HG03571 (cell line): Measurements from ENCODE around the gene RGS14.
"Not testable (repeated sequence)": the region's sequence is repeated elsewhere in the genome, so short reads cannot be mapped to it uniquely, and the experiment has no call there.

Source experiments
- ATAC-seq: cut with Tn5 transposase; IDR thresholded peaks from one replicate; pipeline ENCODE4 v1.9.1; 2021; ENCODE audit not compliant: unreplicated experiment

RGS14 gene

GRCh38 chr5:177346820-177347219, 10.9 kb upstream of the RGS14 start:
- ATAC-seq, result no peak

GRCh38 chr5:177347699-177348098, 10.0 kb upstream of the RGS14 start:
- no peak for ATAC-seq

DNA sequence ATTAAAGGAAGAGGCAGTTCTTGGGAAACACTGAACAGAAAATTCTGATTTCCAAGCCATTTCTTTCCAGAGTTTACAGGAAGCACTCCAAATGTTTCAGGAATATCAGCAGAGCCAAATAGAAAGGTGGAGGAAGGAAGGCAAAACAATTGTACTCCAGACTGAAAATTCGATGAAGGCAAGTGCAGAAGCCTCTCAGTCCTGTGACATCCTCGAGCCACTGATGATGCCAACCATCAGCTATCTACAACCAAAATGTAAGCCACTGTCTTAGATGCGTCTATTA, 8.4 kb upstream of the RGS14 start:
- no peak for ATAC-seq

DNA sequence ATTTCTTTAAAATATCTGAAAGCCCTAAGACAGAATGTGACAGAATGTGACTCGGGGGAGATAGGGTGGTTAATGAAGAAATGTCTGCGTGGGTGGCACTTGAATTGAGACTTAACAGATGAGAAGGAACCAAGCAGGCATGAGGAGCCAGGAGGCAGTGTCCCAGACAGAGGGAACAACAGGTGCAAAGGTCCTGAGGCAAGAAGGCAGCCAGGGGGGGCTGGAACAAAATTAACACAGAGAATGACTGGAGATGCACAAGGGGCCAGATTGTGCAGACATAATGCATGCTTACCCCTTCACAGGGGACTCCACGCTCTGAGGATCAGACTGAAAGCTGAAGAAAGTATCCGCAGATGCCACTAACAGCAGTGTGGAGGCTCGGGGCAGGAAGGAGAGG, 8.0 kb upstream of the RGS14 start:
- ATAC-seq, result no peak

DNA sequence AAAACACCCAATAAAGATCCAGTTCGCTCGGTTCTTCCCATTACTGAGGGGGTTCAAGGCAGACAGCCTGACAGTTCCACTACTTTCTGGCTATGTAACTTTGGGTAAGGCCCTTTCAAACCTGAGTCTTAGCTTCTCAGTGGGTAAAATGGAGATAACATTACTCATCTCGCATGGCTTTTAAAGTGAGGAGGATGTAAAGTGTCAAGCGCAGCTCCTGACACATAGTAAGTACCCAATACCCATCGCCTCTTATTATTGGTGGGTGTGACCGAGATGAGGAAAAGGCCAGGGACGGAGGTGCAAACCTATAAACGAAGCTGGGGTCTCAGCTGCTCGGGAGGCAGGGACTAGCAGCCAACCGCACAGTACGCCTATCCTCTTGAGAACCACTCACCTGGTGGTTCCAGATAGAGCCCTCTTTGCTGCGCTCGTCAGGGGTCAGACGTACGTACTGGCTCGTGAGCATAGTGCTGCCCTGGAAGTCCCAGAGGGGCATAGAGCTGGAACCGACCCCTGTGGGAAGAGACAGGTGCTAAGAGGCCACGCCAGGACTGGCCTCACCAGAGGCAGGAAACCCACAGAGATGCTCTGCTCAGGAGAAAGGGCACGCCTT, 6.8 kb upstream of the RGS14 start:
- ATAC-seq, result no peak

DNA sequence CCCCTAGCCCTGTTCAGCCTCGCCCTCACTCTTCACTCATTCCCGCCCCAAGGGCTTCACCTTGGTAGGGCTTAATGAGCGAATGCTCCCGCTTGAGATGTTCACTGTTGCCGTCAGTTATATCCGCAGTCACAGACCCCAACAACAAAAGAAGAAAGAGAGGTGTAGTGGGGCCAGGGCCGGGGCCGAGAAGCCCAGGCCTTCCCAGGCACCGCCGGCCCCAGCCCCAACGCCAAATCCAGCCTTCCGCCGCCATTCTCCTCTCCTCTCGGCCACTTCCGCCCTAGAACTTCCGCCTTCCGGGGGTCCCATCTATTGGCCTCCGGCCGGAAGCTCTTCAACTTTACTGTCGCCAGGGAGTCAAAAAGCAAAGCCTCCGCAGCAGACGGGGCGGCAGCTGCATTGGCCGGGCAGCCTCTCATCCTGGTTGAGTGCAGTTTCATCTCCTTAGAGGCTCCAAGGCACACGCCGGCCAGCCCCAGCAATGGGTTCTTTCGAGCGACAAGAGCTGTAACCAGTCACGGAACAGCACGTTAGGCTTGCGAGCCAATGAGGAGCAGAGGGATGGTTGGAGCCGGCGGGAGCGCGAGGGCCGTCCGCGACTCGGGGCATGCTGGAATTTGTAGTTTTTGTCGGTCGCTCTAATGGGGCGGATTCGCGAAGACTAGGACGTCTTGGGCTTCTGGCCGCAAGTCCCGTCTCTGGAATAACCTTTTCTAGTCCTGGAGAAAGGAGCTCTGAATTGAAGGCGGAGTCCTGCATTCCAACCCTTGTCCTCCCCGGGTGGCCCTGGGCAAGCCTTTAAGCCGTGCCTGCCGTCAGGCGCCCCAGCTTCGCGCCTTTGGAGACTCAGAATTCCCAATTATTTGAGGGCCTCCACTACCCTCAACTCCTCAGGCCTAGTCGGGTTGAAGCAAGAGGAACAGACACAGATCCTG, 6.1 kb upstream of the RGS14 start, which contains the start of gene LMAN2:
LMAN2 (minus strand) TSS at position 277 of the 938 bp plus-strand sequence; CDS start at position 256, 21 bp downstream.
- peak; percentile 94 for ATAC-seq

- no peak for ATAC-seq
These were observed 4.6 kb upstream of the RGS14 start for GRCh38 chr5:177353093-177353492.

- ATAC-seq, result no peak
These were observed 3.5 kb upstream of the RGS14 start for GRCh38 chr5:177354256-177354655.

GRCh38 chr5:177354711-177355110, 3.0 kb upstream of the RGS14 start:
- ATAC-seq, result no peak

DNA sequence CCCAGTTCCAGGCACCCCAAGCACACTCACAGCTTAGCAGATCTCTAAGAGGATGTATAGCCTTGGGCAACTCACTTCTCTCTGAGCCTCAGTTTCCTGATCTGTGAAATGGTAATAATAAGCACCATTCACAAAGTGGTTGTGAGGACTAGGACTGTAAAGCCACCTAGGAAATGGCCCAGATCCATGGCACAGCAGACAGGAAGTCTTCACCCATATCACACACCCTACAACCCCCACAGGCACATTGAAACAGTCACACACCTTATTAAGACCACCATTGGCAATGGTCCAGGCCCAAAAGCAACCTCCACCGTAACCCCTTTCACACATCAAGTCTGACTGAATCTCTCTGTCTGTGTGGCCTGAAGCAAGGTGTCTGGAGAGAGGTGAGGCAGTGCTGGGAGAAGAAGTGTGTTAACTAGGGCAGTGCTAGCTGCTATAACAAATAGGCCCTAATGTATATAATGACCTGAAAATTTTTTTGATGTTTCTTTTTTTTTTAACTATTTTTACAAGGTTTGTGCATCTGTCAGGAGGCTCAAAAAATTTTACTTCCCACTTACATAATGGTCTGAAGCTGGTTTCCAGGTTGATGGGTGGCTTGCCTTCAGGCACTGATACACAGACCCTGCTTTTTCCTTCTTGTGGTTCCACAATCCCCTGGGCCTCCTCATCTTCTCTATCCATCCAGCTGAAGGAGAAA, 2.4 kb upstream of the RGS14 start:
- no peak for ATAC-seq

GRCh38 chr5:177355868-177356168, 1.9 kb upstream of the RGS14 start:
- ATAC-seq, result no peak

- ATAC-seq, result no peak
These were observed 978 bp upstream of the RGS14 start for GRCh38 chr5:177356746-177357145.

DNA sequence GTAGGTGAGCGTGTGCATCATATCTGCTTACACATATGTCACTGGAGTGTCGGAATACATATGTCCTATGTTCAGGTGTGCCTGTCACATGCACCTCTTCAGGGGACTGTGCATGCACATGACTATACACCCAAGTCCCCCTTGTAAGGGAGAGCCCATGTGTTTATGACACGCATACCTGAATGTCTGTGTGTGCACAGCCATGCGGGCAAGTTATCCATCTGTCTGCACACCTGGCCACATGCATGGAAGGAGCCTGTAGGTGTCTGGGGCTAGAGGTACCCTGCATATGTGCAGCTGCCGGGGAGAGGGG, 622 bp upstream of the RGS14 start:
- ATAC-seq, result no peak

GRCh38 chr5:177358370-177358819, 671 bp downstream of the RGS14 start:
- no peak for ATAC-seq

- no peak for ATAC-seq
These were observed 1.7 kb downstream of the RGS14 start for GRCh38 chr5:177359451-177359851.

DNA sequence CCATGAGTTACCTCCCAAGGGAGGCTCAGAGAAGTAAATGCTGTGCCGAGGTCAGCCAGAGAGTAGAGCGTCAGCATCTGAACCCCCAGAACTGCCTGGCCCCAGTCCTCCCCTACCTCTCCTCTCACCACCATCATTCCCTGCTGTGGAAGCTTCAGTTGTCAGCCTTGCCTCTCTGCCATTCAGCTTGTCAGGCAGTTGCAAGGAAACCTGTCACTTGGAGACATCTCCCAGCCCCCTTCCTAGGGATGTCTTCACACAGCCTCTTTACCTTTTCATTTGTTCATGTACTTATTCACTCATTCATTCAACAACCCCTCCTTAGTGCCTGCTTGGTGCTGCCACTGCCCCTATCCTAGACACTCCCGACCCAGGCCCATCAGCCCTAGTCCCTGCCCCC, 2.1 kb downstream of the RGS14 start:
- ATAC-seq, result no peak

DNA sequence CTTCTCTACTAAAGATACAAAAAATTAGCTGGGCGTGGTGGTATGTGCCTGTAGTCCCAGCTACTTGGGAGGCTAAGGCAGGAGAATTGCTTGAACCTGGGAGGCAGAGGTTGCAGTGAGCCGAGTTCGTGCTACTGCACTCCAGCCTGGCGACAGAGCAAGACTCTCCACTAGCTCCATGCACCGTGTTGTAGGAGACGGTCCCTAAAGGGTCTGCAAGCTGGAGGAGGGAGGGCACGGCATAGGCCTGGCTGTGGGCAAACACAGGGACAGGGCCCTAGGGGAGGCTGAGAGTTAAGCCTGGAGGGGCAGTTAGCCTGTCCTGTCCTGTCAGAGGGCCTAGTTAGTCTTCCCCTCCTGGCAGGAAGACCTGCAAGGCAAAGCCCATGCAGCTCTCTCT, 3.0 kb downstream of the RGS14 start:
- ATAC-seq, result not testable (repeated sequence)

DNA sequence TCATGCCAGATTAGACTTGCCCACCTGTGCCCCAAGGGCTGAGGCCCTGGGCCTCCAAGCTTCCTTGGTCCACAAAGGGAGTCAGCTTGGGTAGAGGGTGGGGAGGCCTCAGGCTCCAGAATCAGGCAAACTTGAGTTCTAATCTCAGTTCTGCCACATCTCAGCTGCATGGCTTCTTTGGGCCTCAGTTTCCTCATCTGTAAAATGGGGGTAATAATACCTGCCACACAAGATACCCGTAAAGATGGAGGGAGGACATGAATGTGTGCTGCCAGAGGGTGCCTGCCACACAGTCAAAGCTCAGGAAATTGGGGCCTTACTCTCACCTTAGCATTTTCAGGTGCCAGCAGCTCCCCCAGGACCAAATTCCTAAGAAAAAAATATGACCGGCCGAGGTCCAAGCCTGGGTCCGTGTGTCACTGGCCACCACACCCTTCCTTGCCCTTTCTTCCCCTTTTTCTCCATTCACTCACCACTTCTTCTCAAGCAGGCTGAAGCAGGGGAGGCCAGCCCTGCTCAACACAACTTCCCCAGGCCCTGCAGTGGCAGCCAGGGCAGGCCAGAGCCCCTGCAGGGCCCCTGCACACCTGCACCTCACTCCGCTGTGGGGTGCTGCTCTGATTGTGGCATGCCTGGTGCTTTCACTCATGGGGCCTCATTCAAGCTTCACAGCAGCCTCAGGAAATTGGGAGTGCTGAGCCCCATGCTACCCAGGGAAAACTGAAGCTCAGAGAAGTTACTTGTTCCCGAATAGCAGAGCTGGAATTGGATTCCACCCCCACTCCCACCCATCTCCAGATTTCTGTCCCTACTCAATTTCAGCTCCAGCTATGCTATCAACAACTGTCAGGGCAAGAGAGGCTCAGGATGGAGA, 3.9 kb downstream of the RGS14 start:
- ATAC-seq, result no peak

GRCh38 chr5:177362292-177362609, 4.5 kb downstream of the RGS14 start:
- no peak for ATAC-seq

DNA sequence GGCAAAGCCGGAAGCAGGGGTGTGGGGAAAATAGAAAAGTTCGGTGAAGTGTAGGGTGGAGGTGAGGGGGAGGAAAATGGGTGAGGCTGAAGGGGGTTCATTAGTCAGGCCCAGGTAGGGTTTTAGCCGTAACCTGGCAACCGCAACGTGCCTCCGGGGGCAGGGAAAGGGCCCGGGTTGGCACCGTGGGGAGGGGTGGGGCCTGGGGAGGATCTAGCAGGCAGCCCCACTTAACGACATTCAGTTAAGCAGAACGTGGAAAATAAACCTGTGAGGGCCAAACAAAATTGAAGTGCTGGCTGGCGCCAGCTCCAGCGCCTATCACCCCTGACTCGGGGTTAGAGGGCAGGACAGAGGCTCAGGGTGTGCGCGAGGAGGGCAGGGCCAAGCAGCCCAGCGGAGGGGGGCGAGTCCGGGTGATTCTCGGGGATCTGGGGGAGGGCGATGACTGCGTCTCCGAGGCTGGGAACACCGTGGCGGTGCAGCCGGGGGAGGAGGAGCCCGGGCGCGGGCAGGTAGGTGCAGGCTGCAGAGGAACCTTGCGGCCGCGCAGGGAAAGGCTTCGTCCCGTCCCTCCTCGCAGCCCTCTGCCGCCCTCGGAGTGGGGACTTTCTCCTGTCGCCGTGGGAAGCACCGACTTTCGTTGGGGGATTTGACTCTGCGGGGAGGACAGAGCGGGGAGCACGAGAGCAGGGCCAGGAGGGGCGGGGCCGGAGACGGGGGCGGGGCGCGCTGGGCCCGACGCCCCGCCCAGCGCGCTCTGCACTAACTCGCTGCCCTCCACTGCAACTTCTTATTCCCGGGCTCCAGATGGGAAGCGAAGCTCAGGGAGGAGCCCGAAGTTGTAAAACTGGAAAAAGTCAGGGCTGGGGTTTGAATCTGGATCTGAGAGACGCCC, 5.1 kb downstream of the RGS14 start:
- no peak for ATAC-seq
